SK-N-SH treated with all-trans-retinoic acid at 6 μM for 48 hours (cell line): ENCODE data around the gene GPC6.

Experiments
- ATAC-seq: fragments of 200-7000 bp; cut with Tn5 transposase; 3 replicates; pipeline ENCODE4 v1.9.1; 2020; ENCODE audit warnings: mild to moderate bottlenecking, moderate library complexity
- ARNTL ChIP-seq: fragments of 450-650 bp; formaldehyde crosslinking; IDR thresholded peaks from 2 replicates; pipeline ENCODE4 v1.5.0; 2020; ENCODE audit warnings: low read depth, mild to moderate bottlenecking, moderate library complexity, borderline replicate concordance
- BACH2 ChIP-seq: fragments of 250-450 bp; sonication (Bioruptor Pico); IDR thresholded peaks from 2 replicates; pipeline ENCODE4 v1.9.0; 2021; ENCODE audit warnings: mild to moderate bottlenecking, borderline replicate concordance
- CSDC2 ChIP-seq: fragments of 250-450 bp; sonication (Bioruptor Pico); IDR thresholded peaks from 2 replicates; pipeline ENCODE4 v1.5.0; 2020; ENCODE audit warnings: mild to moderate bottlenecking, moderate library complexity
- CSRNP3 ChIP-seq: fragments of 250-450 bp; sonication (Bioruptor Pico); IDR thresholded peaks from 2 replicates; pipeline ENCODE4 v1.5.1; 2021; ENCODE audit warnings: mild to moderate bottlenecking, moderate library complexity
- ESRRG ChIP-seq: fragments of 250-450 bp; sonication (Bioruptor Pico); IDR thresholded peaks from 2 replicates; pipeline ENCODE4 v1.6.1; 2021; ENCODE audit warnings: mild to moderate bottlenecking
- GLIS3 ChIP-seq: fragments of 250-450 bp; sonication (Bioruptor Pico); IDR thresholded peaks from 2 replicates; pipeline ENCODE4 v1.5.0; 2020; ENCODE audit warnings: mild to moderate bottlenecking, moderate library complexity
- ISL1 ChIP-seq: fragments of 250-450 bp; sonication (Bioruptor Pico); IDR thresholded peaks from 2 replicates; pipeline ENCODE4 v2.1.2; 2022; ENCODE audit warnings: mild to moderate bottlenecking, moderate library complexity
- PPARA ChIP-seq: fragments of 250-450 bp; sonication (Bioruptor Pico); IDR thresholded peaks from 2 replicates; pipeline ENCODE4 v1.5.0; 2020; ENCODE audit warnings: mild to moderate bottlenecking, borderline replicate concordance
- RARB ChIP-seq: fragments of 250-450 bp; sonication (Bioruptor Pico); IDR thresholded peaks from 2 replicates; pipeline ENCODE4 v1.8.0; 2021; ENCODE audit warnings: mild to moderate bottlenecking, moderate library complexity
- SNAI2 ChIP-seq: fragments of 250-450 bp; sonication (Bioruptor Pico); IDR thresholded peaks from 2 replicates; pipeline ENCODE4 v1.5.0; 2020; ENCODE audit warnings: mild to moderate bottlenecking, moderate library complexity
- TCF4 ChIP-seq: fragments of 250-450 bp; sonication (Bioruptor Pico); IDR thresholded peaks from 2 replicates; pipeline ENCODE4 v1.8.0; 2021; ENCODE audit warnings: mild to moderate bottlenecking, moderate library complexity, borderline replicate concordance
- TSHZ2 ChIP-seq: fragments of 250-450 bp; sonication (Bioruptor Pico); IDR thresholded peaks from 2 replicates; pipeline ENCODE4 v1.5.0; 2020; ENCODE audit warnings: mild to moderate bottlenecking, moderate library complexity
- ZC3H10 ChIP-seq: fragments of 250-450 bp; sonication (Bioruptor Pico); IDR thresholded peaks from 2 replicates; pipeline ENCODE4 v1.5.1; 2021; ENCODE audit warnings: mild to moderate bottlenecking, moderate library complexity
- ZFP3 ChIP-seq: fragments of 250-450 bp; sonication (Bioruptor Pico); IDR thresholded peaks from 2 replicates; pipeline ENCODE4 v1.5.0; 2020; ENCODE audit warnings: mild to moderate bottlenecking, moderate library complexity
- ZNF565 ChIP-seq: fragments of 450-650 bp; formaldehyde crosslinking; conservative IDR thresholded peaks from 2 replicates; pipeline ENCODE4 v1.5.0; 2020; ENCODE audit warnings: low read depth, mild to moderate bottlenecking, moderate library complexity
- ZNF70 ChIP-seq: fragments of 450-650 bp; formaldehyde crosslinking; IDR thresholded peaks from 2 replicates; pipeline ENCODE4 v1.5.0; 2020; ENCODE audit warnings: mild to moderate bottlenecking, moderate library complexity
- ZNF8 ChIP-seq: fragments of 450-650 bp; formaldehyde crosslinking; IDR thresholded peaks from 2 replicates; pipeline ENCODE4 v1.5.0; 2020; ENCODE audit warnings: mild to moderate bottlenecking, moderate library complexity
- TF ChIP-seq, protein P1 (sequence below): fragments of 250-450 bp; sonication (Bioruptor Pico); IDR thresholded peaks from 2 replicates; pipeline ENCODE4 v1.8.0; 2021; ENCODE audit warnings: low read depth, mild to moderate bottlenecking, moderate library complexity, borderline replicate concordance
- TF ChIP-seq, protein P2 (sequence below): fragments of 250-450 bp; sonication (Bioruptor Pico); IDR thresholded peaks from 2 replicates; pipeline ENCODE4 v1.5.1; 2020; ENCODE audit warnings: low read depth, mild to moderate bottlenecking, moderate library complexity
- TF ChIP-seq, protein P3 (sequence below): fragments of 250-450 bp; sonication (Bioruptor Pico); IDR thresholded peaks from 2 replicates; pipeline ENCODE4 v1.8.0; 2020; ENCODE audit warnings: mild to moderate bottlenecking, moderate library complexity, borderline replicate concordance

The GPC6 gene

GRCh38 chr13:94313321-94313910 is 1086.8 kb downstream of the GPC6 start (continued):
- TF ChIP-seq TSHZ2 (CRISPR knock-in tag) (no peak), TCF4 (CRISPR knock-in tag) (no peak)
- TF ChIP-seq, protein P1, sequence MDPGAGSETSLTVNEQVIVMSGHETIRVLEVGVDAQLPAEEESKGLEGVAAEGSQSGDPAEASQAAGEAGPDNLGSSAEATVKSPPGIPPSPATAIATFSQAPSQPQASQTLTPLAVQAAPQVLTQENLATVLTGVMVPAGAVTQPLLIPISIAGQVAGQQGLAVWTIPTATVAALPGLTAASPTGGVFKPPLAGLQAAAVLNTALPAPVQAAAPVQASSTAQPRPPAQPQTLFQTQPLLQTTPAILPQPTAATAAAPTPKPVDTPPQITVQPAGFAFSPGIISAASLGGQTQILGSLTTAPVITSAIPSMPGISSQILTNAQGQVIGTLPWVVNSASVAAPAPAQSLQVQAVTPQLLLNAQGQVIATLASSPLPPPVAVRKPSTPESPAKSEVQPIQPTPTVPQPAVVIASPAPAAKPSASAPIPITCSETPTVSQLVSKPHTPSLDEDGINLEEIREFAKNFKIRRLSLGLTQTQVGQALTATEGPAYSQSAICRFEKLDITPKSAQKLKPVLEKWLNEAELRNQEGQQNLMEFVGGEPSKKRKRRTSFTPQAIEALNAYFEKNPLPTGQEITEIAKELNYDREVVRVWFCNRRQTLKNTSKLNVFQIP: no peak

DNA sequence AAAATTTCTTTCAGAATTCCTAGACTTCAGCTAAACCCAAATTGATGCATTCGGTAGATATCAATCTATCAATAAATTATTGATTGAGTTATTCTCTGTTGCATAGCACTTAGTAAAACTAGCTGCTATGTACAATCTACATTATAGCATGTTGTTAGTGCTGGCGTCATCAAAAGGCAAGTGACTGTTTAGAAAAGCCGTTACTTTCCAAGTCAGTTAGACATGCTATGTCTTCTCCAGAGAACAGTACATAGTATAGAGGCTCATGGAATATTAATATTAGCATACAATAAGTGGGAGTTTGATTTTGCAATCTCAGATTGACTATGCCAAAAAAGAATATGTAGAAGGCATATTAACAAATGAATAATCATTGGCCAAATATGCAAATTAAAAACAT is 1087.3 kb downstream of the GPC6 start:
- no peak for ATAC-seq
- TF ChIP-seq ZNF565 (CRISPR knock-in tag) (no peak), PPARA (CRISPR knock-in tag) (no peak), BACH2 (CRISPR knock-in tag) (no peak), RARB (CRISPR knock-in tag) (no peak), ZNF8 (CRISPR knock-in tag) (no peak), ZNF70 (CRISPR knock-in tag) (no peak), TSHZ2 (CRISPR knock-in tag) (no peak), CSDC2 (no peak), ZFP3 (CRISPR knock-in tag) (no peak), CSRNP3 (CRISPR knock-in tag) (no peak), SNAI2 (CRISPR knock-in tag) (no peak), ARNTL (CRISPR knock-in tag) (no peak), TCF4 (CRISPR knock-in tag) (no peak), ISL1 (CRISPR knock-in tag) (no peak)
- TF ChIP-seq, protein P1: no peak
- TF ChIP-seq, protein P2, sequence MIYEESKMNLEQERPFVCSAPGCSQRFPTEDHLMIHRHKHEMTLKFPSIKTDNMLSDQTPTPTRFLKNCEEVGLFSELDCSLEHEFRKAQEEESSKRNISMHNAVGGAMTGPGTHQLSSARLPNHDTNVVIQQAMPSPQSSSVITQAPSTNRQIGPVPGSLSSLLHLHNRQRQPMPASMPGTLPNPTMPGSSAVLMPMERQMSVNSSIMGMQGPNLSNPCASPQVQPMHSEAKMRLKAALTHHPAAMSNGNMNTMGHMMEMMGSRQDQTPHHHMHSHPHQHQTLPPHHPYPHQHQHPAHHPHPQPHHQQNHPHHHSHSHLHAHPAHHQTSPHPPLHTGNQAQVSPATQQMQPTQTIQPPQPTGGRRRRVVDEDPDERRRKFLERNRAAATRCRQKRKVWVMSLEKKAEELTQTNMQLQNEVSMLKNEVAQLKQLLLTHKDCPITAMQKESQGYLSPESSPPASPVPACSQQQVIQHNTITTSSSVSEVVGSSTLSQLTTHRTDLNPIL (CRISPR knock-in tag): no peak

- ATAC-seq: no peak
- no peak for TF ChIP-seq ESRRG (CRISPR knock-in tag)
- TF ChIP-seq GLIS3 (CRISPR knock-in tag): no peak
- no peak for TF ChIP-seq ZNF70 (CRISPR knock-in tag)
- no peak for TF ChIP-seq TSHZ2 (CRISPR knock-in tag)
- TF ChIP-seq RARB (CRISPR knock-in tag): no peak
- no peak for TF ChIP-seq ZC3H10 (CRISPR knock-in tag)
- TF ChIP-seq ZFP3 (CRISPR knock-in tag): no peak
- TF ChIP-seq, protein P3, sequence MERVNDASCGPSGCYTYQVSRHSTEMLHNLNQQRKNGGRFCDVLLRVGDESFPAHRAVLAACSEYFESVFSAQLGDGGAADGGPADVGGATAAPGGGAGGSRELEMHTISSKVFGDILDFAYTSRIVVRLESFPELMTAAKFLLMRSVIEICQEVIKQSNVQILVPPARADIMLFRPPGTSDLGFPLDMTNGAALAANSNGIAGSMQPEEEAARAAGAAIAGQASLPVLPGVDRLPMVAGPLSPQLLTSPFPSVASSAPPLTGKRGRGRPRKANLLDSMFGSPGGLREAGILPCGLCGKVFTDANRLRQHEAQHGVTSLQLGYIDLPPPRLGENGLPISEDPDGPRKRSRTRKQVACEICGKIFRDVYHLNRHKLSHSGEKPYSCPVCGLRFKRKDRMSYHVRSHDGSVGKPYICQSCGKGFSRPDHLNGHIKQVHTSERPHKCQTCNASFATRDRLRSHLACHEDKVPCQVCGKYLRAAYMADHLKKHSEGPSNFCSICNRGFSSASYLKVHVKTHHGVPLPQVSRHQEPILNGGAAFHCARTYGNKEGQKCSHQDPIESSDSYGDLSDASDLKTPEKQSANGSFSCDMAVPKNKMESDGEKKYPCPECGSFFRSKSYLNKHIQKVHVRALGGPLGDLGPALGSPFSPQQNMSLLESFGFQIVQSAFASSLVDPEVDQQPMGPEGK: no peak
These were observed 1088.6 kb downstream of the GPC6 start for GRCh38 chr13:94315188-94315587.
